HG03342 (cell line): Measurements from ENCODE around the gene EFTUD2.

Experiments
- ATAC-seq: cut with Tn5 transposase; IDR thresholded peaks from one replicate; pipeline ENCODE4 v1.9.1; 2021; ENCODE audit warnings: mild to moderate bottlenecking, moderate library complexity; ENCODE audit not compliant: unreplicated experiment

Gene EFTUD2

DNA sequence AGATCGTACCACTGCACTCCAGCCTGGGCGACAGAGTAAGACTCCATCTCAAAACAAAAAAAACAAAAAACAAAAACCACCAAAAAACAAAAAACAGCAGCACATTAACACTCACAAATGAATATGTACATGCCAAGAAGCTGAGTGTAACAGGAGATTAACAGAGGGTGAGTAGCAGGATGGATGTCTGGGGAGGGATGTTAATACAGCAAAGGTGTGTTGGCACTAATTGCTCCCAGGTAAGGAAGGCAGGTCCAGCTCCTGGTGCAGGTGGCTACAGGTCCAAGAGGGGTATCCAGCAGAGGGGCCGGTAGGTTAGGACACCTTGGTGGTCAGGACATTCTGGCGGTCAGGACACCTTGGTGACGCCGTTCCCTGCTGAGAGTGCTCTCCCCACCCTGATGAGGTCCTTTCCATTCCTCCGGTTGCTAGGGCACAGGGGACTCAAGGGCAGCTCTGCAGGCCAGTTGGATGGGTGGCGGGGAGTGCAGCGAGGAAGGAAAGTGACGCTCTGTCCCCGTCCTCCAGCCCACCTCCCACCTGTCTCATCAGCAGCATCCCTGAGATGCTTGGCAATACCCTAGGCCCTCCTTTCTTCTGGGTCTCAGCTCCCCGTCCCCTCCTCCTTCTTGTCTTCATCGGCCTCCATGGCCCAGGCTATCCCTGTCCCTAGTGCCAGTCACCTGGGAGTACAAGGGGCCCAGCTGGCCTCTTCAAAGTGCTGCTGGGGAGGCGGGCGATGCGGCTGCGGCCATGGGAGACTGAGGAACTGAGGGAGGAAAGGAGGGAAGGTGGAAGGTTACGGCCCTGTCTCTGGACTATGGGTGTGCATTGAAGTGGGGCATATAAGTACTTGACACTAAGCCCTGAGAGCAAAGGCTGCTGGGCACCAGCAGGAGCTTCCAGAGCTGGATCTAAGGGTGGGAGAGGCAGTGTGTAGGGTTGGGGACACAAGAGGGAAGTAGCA is 26.8 kb upstream of the EFTUD2 start:
- no peak for ATAC-seq

DNA sequence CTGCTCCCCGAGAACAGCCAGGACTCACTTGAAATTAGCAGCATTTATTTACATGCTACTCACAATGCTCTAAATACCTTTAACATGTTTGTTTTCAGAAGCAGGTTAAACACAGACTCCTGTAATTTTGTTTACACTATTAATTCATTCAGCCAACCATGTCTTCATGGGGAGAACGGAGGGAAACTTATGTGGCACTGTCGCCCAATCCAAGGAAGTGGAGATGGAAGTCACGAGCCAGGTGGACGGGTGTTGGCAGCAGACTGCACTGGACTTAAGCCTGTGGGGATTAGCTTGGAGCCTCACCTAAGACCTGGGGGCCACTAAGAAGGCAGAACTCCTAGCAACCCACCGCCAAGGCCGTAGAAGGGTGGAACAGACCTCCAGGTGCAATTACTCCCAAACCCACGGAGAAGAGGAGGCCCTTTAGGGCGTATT is 24.9 kb upstream of the EFTUD2 start:
- no peak for ATAC-seq

DNA sequence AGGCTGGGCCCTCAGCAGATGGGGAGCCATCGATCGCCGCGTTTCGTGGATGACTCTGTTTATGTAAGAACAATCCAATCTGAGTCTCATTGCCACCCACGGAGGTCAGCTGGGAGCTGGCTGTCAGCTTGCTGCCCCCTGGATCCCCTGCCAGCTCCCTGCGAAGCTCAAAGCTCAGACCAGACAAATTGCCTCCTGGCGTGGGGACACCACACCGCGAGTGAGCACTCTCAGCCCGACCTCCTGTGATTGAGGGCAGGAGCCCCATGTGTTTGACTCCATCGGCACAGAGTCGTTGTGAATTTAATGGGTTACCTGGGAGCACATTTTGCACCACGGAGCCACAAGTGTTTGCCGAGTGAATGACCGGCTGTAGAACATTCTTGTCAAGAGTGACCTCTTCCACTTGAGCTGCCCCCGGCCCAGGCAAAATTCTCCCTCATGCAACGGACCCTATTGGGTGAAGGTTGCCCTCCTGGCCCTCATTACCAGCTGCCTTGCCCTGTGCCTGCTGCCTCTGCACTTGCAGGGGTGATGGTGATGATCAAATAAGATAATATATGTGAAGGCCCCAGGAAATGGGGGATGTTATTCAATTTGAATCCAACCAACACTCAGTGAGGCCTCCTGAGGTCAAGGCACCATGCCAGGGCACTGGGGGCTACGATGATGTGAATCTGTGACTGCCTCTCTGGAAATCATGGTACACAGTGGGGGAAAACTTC is 23.7 kb upstream of the EFTUD2 start:
- no peak for ATAC-seq

DNA sequence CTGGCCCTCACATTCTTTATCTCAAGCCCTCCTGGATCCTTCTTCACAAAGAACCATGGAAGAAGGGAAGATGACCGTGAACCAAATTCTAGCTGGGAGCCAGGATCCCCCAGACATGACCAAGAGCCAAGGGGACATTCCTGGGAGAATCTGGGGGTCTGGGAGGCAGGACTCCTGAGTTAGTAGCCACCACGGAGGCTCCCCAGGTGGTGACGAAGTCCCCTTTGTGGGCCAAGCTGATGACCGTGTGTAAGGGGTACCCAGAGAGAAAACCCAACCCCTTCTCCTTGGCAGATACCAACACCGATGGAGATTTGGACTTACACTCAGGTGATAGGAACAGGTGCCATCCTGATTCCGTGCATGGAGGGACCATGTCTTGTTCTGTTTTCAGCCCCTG is 22.9 kb upstream of the EFTUD2 start:
- ATAC-seq: no peak

DNA sequence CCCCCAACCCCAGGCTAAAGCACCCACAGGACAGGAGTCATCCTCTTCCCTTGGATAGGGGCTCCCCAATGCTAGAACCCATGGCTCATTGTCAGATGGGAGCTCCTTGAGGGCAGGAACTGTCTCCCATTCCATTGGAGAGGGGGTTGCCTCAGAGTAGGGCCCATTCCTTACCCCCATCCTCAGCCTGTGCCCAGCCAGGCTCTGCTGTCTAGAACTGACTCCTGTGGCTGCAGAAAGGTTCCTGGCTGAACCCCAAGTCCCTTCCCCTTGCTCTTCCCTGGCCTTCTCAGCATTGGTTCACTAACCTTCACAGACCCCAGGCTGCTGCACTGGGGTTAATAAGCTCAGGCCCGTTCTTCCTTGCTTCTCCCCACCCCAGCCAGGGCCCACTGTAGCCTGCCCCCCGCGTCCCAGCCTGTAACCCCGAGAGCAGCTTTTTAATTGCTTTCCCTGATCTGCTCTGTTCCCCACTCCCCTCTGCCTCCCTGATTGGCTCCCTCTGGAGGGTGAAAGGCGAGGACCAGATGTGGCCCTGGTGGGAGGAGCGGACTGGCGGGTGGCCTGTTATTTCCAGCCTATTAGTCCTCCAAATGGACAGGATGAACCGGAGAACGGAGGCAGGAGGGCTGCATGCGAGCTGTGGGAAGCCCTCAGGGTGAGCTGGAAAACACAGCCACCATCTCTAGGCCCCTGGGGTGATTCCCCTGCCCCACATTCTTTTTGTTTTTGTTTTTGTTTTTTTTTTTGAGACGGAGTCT is 22.1 kb upstream of the EFTUD2 start:
- ATAC-seq: no peak

DNA sequence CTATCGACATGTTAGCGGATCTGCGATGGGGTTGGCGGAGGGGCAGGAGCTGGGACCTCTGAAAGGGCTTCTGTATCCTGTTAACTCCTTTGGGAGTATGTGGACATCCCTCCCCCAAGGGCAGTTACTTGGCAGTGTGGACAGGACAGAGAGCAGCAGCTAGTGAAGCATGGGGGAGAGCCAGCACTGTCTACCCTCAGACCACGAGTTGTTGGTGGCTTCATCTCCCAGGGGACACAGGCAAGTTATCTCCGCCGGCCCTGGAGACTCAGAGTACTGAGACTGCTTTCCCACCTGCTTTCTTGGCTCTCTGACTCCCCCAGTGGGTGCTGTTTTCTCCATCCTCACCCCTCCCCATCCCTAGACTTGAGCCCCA is 21.3 kb upstream of the EFTUD2 start:
- ATAC-seq: no peak

DNA sequence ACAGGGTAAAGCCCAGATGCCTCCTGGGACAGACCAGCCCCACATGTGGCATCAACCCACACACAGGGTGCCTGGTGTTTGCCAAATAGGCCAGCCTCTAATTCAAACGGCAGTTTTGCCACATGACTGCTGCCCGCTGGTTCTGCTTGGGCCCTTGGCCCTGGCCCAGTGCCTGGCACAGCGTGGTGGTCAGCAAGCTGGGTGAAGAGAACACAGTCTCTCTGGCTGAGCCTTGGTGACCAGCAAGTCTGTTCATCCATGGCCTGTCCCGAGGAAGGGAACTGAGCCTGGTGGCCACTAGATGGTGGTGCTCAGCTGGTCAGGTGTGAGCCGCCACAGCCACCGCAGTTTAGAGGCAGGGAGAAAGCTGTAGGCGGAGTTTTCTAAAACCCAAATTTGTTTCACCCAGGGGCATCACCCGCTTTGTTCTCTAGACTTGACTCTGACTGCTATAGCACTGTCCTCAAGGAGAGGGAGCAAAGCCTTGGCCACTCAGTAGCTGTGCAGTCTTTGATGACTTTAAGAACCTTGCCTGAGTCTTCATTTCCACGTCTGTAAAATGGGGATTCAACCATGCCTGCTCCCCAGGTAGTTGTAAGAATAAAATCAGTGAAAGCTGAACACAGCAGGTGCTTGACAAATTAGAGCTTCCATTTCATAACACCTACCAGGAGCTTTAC is 20.8 kb upstream of the EFTUD2 start:
- ATAC-seq: peak; percentile 72

DNA sequence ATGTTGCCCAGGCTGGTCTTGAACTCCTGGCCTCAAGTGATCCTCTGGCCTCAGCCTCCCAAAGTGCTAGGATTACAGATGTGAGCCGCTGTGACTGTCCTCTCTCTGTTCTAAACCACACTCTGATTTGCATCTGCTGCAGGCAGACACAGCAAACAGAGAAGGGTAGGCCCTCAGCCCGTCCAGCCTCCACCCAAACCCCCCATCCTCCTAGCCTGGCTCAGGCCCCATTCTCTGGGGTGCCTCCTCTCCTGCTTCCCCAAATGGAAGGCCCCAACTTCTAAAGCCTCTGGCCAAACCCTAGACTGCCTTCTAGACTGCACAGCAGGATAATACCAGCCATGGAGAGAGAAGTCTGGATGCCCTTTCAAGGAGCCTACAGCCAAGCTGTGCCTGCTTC is 20.2 kb upstream of the EFTUD2 start:
- ATAC-seq: no peak

DNA sequence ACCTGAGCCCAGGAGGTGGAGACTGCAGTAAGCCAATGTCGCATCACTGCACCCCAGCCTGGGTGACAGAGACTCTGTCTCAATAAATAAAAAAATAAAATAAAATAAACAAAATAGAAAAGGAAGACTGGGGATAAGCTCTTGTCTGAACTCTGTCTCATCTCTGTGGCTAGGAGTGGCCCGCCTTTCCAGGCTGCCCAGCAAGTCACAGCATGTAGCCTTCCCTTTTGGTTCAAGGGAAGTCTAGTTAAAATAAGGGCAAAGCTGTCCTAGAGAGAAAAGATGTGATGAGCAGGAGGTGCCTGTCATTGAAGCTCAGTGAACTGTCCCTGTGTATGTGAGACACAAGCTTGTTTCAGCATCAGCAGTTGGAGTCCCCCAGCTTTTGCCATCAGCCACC is 18.8 kb upstream of the EFTUD2 start:
- no peak for ATAC-seq

DNA sequence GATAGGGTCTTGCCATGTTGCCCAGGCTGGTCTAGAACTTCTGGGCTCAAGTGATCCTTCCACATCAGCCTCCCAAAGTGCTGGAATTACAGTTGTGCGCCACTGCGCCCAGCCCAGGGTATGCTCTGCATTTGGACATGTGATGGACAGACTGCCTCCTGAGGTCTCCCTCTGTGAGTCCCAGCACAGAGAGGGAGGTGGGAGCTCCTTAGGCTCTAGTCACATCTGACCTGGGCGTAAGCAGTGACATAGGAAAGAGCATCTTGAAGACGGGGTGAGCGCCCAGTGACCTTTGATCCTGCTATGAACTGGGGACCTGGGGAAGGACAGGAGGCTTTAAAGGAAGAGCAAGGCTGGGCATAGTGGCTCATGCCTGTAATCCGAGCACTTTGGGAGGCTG is 18.2 kb upstream of the EFTUD2 start:
- ATAC-seq: no peak

DNA sequence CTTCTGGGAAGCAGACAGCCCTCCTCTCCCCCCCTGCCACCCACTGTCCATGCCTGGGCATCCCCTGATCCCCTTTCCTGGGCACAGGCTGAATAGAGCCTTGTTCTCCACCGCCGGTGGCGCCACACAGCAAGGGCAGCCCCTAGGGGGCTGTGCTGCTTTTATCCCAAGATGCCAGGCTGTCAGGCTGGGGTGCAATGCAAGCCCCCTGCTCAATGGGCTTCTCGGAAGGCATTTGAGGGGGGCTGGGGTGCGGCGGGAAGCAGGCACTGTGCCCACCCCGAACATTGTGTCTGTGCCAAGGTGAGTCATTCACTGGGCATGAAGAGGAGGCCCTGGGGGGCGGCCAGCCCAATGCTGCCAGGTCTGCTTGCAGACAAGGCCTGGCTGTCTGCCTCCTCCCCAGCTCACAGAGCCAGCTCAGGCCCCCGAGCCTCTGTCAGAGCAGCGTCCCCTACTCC is 17.6 kb upstream of the EFTUD2 start:
- no peak for ATAC-seq

DNA sequence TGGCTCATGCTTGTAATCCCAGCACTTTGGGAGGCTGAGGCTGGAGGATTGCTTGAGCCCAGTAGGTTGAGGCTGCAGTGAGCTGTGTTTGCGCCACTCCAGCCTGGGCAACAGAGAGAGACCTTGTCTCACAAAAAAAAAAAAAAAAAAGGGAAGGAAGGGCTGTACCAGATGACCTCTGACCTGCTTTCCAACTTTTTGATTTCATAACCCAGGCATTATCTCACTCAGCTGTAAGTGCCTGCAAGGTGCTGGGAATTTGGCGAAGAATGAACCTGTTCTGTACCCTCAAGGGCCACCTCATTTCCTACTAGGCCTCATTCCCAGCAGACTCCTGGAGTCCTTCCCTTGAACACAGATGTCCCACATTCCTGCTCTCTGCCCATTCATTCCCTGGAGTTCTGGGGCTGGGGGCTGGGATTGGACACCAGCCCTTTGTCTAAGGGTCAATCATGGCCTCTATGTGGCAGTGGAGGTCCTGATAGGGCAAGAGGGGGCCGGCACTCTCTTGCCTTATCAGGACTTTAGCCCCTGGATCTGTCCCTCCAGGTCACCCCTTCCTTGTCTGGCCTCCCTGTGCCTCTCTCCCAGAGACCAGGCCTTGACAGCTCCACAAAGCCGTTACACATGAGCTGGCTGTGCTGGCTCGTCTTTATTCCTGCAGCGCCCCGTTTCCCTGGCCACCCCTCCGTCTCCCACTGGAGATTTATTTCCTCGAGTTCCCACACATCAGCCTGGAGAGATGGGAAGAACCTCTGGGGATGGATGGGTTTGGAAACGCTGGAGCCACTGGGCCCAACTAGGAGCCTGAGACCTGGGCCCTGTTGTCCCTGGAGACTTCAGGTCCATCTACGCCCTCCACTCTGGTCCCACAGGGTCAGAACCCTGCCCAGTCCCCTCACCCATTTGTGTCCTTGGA is 16.9 kb upstream of the EFTUD2 start:
- ATAC-seq: no peak

DNA sequence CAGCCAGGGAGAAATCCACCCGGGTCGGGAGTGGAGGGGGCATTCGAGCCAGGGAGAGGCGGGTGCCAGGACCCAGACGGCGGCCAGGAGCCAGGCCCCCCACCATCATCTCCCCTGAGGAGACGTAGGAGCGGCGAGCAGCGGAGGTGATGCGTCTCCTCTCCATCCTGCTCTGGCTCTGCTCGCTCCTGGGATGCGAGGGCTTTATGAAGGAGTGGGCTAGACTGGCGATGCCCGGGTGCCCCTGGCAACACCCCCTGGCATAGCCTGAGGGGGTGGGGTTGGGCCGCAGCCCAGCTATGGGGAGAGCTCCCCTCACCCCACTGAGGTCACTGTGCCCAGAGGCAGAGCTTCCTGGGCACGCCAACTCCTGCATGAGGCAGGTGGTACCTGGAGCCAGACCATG is 16.1 kb upstream of the EFTUD2 start, which contains the start of gene GFAP:
GFAP (minus strand) TSS at position 180 of the 406 bp plus-strand sequence; CDS start at position 166, 14 bp downstream.
- no peak for ATAC-seq

DNA sequence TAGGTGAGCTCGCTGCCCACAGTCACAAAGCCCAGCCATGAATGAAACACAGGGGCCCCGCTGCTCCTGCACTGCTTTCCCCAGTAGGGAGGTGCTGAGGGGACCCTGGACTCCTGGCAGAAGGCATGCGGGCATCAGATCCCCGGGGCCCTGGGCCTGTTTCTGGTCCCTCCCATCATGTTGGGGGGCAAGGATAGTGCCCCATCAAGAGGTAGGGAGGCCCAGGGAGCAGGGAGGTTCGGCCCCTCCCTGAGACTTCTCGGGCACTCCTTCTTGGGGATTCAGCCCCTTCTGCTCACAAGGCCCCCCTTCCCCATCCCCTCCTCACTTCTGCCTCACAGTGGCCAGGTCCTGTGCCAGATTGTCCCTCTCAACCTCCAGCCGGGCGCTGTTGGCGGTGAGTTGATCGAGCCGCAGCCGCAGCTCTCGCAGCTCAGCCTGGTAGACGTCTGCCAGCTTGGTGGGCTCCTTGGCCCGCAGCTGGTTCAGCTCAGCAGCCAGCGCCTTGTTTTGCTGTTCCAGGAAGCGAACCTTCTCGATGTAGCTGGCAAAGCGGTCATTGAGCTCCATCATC is 15.5 kb upstream of the EFTUD2 start:
- no peak for ATAC-seq

DNA sequence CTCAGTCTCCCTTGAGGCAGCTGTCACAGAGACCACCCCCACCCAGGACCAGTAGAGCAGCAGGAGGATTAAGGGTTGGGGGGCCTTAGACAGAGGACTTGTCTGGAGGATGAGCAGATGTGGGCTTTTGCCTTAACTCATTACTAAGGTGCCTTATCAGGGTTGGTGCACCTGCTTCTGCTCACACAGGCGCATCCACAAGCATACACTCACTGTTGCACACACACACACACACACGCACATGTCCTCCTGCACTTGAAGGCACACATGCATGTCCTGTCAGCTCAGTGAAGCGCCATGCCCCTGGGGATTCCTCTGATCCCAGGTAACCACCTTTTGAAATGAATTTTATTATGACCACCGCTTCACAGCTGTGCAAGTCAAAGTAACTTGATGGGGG is 14.9 kb upstream of the EFTUD2 start:
- ATAC-seq: no peak

DNA sequence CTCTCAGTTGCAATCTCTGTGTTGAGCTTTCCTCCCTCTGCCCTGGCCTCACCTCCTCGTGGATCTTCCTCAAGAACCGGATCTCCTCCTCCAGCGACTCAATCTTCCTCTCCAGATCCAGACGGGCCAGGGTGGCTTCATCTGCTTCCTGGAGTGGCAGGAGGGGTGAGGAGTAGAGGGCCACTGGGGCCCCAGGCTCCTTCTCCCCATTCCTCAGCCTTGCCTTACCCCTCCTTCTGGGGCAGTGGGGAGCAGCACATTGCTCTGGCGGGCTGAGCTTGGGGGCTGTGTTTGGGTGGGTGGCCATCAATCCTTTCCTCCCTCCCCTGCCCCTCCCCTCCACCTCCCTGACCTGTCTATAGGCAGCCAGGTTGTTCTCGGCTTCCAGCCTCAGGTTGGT is 14.4 kb upstream of the EFTUD2 start:
- no peak for ATAC-seq

DNA sequence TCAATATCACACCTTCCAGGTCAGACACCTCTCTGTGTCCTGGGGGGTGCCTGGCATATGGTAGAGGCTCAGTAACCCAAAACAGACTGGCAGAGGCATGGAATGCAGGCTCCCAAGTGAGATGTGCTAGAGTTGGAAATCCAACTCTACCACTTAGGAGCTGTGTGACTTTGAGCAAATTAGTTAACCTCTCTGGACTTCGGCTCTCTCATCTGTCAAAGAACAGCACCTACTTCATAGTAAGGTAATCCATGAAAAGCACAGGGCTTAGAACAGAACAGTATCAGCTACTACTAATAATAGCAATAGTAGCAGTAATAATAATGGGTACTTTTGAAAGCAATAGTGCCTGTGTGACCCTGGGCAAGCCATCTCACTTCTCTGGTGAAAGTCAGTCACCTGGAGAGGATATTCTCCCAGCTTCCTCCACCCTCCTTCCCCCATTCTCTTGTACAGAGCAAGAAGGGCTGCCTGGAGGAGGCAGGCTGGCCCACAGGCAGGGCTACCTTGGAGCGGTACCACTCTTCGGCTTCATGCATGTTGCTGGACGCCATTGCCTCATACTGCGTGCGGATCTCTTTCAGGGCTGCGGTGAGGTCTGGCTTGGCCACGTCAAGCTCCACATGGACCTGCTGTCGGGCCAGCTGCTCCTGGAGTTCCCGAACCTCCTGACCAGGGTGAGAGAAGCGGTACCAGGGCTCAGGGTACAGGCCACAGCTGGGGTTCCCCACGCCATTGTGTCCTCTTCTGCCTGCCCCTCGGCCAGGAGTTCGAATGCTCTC is 13.7 kb upstream of the EFTUD2 start:
- ATAC-seq: no peak
